ENCODE results near the gene PRKG1.

Gene PRKG1

DNA sequence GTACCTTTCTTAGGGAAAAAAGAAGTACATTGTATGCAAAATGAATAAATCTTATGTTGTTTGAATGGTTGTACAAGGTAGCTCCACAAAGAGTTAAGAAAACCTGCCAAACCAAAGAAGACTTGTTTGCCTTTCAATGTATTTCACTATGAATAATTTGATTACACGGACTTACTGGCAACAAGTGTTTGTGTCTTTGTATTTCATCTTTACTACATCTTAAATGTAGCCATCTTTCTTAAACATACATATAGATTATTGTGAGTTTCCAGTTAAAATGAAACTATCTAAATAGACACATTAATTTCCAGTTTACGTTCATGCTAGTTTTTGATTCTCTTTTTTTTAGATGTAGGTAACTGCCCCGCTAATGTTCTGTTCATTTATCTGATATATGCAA lies 2.8 kb downstream of the PRKG1 start:
- no peak for DNase-seq

DNA sequence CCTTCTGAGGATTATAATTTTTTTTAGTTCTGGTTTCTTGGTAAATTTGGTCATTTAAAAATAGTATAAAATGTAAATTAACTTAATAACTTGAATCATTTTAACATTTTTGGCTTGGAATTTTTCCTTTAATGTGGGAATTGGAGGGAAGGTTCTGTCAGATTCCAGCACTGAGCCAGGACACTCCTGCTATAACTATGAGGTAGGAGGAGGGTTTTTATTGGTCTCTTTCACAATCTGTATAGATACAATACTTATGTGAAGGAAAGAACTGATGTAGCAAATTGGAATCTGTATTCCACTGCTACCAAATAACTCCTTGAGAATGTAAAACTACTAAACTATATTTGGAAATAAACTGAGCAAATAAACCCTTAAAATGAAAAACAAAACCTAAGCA lies 3.2 kb downstream of the PRKG1 start:
- DNase-seq, result no peak

DNA sequence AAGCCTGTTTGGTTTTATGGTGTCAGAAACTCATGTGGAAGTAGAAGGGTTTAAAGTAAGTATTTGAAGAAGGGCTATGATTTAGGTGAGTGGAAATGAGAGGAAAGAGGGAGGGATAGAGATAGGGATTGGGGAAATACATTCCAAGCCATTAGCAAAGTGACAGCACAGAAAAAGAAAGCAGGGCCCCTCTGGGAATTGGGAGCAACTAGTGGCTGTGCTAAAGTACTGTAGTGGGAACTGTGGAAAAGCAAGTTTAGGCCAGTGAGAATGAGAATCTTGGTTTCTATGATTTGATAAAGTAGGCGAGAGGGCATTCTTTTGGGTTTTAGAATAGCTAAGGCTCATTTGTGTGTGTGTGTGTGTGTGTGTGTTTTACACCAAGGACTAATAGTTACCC lies 5.0 kb downstream of the PRKG1 start:
- DNase-seq, result no peak

DNA sequence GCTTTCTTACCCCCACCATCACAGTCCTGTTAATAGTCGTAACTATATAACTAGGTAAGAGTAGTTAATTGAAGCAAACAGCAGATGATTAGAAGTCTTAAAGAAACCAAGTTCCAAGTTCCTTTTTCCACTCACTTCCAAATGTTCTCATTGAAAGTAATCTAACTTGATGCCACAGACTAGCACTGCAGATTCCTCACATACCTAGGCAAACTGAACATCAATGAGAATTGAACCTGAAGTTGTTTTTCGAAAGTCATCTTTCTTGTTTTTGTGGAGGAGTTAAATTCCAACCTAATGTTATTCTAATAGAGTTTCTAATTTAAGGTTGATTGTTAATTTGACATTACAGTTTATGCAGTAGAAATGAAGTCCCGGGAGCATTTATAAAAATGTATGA lies 5.5 kb downstream of the PRKG1 start:
- DNase-seq, result no peak

DNA sequence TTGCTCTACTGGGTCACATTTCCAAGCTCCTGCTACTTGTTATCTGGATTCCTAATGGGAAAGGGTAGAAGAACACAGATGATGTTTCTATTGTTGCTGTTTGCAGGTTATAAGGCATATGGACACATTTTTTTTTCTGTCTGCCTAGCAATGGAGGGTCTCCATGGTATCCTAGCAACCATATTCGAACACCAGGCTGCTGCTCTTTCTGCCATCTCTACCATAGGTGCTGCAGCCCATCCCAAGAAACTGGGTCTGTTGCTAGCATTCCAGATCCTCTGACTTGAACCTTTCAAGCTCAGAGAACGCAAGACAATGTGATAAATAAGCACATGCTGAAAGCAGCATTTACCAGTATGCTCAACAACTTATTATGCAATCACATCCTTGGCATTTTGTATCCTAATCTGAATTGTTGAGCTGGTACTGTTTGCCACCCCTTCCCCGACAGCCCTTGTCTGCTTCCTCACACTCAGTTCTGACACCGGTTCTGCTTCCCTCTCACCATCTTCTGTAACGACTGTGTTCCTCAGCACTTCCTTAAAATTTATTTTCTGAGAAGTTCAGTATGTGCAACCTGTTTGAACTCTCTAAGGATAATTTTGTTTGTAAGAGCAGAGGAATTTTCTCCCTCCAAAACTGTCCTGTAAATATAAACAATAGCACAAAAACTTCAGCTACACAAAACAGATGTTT lies 6.2 kb downstream of the PRKG1 start:
- DNase-seq, result no peak

DNA sequence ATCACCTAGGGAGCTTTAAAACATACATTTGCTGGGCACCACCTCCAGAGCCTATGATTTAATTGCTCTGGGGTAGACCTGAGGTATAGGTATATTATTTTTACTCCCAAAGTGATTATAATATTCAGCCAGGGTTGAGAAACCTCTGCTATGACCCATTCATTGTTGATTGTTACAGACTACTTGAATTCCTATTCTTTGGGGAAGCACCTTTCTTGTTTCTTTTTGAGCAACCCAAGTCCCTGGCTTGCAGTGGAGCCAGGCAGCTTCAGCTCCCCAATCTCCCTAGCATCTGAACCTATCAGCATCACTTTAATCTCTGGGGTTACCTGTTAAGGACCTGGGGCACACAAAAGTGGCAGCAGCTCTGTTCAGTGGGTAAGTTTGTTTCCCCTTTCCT lies 8.6 kb downstream of the PRKG1 start:
- DNase-seq, result no peak

DNA sequence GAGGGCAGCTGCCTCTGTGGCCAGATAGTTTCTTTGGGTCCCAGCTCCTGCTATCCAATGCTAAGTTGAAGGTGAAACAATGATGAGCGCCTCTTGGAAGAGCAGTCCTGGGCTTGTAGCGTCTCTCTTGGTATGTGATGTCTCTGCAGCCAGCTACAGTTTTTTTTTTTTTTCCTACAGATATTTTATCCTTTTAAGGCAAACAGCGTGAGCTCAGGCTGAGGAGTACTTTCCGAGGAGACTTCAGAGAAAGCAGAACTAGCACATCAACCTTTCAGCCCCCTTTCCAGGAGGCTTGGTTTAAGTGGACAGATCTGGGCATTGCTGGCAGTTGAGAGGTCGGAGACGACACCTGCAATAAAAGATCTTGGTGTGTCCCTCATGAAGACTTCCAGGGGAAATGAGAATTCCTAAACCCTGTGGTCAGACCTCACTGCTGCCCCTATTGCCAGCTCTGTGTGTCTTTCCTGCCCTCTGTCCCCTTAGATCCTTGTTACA lies 9.1 kb downstream of the PRKG1 start:
- no peak for DNase-seq

DNA sequence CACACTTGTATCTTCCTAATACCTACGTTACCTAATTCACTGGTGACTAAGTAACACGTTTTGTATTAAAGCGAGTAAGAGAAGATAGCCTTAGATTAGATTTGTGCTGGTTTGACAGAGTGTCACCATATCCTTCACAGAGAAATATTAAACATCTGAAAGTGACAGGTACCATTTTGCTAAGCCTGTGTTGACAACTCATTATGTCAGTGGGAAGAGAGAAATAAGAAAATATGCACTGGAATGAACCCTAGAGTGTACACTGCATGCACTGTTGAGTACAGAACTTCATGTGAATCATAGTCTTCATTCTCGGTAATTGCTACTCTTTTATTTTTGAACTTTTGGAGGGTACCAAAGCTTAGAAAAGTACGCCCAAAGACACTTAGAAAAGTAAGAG lies 10.9 kb downstream of the PRKG1 start:
- no peak for DNase-seq

DNA sequence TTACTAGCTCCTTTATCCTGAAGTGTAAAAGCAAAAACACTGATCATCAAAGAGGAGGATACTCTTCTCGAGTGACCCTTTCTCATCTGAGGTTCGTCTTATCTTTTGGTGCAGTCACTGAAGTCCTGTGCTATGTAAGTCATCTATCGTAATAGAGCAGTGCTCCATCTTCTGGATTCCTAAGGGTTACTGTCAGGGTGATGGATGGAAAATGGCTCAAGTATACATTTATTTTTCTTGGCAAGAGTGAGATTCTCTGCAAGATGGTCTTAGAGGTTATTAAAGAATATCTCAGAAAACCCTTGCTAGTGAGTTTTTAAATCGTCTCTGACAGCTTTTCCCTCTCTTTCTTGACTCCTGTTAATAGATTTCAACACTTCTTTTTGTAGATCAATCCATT lies 12.4 kb downstream of the PRKG1 start:
- no peak for DNase-seq

DNA sequence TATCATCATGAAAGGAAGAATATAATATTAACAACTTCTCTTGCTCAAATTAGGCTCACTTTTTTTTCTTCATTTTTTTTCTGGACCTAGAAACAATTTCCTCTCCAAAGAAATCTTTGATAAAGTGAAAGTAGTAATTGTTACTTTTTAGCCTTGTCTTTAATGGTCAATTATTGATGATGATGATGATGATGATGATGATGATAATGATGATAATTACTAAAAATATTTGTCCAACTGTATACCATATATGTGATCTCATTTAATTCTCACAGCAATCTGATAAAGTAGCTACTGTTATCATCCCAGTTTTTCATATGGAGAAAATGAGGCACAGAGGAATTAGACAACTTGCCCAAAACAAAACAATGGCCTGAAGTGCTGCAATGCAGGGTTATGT lies 12.8 kb downstream of the PRKG1 start:
- DNase-seq, result no peak

DNA sequence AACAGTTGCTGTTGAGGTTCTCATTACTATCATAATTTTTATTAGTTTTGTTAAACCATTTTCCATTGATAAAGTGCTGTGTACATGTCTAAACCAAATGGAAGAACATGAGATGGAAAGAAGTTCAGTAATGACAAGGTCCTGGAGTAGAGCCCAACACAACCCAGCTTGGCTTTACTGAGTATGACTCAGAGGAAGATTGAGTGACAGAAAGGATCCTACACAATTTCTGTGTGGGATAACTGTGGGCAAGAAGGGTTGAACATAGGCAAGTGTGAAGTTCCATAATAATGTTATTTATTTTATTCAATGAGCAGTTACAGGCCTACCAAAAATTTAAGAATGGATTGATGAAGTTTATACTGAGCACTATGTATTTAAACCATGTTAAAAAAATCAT lies 15.9 kb downstream of the PRKG1 start:
- DNase-seq, result no peak

DNA sequence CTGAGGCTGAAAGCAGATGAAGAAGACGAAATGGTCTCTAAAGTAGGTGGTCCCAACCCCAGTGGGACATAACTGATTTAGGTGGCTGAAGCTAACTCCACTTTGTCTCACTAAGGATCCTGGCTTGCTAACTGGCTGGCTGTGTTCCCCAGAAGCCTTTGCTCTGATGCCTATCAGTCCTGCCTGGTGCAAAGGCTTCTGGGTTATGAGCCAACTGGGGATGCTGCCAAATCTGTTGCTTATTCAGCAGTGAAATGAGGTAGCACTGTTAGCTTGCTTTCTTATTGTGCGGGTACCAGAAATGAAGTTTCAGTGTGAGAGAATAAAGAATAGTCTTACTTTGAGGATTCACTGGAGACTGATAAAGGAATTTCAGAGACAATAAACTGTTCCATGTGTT lies 18.1 kb downstream of the PRKG1 start:
- DNase-seq, result no peak

DNA sequence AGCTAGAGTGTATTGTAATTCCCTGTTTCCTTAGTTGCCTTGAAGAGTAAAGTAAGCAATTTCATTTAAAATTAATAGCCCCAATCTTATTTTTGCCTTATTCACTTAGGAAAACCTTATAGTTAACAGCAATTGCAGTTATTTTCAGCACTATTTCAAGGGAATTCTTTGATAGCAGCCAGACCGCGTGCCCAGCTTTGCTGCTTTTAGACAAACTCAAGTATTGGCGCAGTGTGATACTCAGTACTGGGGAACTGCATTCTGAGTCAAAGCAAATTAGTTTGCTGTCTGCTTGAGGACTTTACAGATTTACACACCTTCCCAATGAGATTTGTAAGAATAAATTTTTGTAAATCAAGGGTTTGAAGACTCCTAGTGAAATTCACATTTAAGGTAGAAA lies 21.2 kb downstream of the PRKG1 start:
- DNase-seq, result no peak

DNA sequence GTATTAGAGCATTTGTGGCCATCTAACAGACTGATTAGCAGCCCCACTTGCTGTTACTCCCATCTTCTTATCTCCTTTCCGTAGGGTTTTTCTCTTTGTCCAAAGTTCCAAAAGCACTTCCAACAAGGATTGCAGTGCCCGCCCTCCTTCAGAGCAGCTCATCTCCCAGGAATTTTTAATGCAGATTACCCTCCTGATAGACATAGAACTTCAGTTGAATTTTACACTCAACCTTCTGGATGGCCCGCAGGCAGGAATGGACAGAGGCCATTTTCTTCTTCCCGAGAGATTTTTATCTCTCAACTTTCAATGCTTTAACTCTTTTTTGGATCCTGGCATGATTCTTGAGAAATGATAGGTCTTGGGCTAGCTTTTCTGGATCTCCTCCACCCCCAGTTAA lies 23.3 kb downstream of the PRKG1 start:
- no peak for DNase-seq

DNA sequence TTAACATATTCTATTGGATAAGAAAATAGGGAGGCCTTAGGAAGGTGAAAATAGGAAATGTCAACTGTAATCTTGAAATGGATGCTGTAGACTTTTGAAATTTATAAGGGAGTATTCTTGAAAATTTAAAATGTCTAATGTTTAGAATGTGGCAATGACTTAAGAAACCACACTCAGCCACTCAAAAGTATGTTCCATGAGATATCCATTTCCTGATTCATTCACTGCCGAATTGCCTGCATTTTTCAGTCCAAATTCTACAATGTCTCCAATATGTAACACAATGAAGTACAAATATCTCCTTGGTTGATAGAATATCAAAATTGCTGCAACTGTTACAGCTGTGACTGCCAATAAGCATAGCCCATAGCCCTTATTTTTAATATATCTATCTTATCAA lies 25.9 kb downstream of the PRKG1 start:
- no peak for DNase-seq

DNA sequence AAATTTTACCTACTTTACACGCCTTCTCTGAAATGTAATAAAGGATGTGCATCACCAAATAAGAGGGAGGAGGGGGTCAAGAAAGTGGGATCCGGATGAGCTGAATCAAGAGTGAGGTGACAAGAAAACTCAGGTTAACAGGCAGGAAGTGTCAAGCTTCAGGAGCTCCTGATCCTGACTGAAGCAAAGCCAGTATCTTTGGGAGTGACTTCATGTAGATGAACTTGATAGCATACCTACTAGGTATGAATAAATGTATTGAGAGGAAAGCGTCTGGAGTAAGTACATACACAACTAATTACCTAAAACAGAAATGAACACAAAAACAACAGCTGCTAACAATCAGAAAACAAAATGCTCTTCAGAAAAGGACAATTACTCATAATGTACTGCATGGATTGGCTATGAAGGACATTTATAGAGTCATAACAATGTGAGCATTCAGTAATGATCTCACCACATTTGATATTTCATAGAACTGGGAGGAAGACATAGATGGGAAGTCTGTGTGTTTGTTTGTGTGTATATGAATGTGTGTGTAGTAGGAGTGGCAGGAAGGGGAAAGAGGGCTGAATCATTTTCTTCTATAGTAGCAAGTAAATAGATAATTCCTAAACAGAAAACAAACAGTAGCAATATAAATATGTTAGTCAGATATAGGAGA lies 29.4 kb downstream of the PRKG1 start:
- no peak for DNase-seq

DNA sequence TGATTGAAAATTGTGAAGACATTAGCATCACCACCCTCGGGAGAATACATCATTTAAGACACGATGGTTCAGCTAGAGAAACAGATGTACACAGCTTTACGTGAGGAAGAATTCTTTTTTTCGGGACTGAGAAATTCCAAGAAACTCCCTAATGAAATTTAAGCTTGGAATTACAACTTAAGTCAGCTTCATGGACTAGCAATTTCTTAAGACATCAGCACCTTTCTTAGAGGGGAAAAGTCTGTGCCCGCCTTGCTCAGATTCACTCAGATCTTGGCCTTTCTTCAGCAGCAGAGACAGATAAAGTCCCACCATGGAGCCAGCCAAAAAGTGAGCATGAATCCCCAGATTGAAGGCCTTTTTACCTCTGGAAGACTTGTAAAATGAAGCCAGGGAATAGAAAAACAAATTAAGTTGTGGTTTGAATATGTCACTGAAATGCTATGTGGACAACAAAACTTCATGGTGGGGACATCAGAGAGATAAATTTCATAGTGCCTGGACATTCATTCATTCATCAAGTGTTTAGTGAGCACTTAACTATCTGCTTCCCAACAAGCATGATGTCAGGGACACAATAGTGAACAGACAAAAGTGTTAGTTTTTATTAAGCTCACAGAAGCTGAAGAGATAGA lies 32.1 kb downstream of the PRKG1 start:
- DNase-seq, result no peak

DNA sequence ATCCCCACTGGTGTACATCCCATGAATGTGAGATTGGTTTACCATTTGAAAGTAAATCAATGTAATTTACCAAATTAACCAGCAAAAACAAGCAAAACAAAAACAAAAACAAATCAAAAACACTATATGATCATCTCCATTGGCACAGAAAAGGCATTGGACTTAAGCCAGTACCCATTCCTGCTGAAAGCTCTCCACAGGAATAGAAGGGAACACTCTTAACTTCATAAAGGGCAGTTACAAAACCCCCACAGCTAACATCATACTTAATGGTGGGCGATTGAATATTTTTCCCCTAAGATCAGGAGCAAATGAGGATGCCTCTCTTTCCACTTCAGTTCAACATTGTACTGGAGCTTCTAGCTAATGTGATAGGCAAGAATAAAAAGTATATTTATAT lies 34.1 kb downstream of the PRKG1 start:
- no peak for DNase-seq

DNA sequence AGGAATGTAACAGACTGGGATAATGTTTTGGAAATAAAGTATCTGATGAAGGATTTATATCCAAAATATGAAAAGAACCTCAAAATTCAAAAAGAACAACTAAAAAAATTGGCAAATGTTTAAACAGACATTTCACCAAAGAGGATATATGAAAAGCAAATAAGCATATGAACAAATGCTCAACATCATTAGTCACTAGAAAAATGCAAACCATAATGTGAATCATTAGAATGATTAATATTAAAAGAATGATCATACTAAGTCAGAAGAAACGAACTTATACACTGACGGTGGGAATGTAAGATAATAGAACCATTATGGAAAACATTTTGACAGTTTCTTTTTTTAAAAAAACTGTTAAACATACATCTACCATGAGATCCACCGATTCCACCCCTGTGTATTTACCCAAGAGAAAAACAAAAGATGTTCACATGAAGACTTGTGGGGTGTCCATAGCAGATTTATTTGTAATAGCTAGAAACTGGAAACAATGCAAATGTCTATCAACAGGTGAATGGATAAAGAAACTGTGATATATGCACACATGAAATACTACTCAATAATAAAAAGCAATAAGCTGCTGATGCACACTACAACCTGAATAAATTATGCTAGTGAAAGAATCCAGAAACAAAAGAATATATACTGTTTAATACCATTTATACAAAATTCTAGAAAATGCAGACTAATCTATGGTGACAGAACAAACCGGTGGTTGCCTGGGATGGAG lies 35.7 kb downstream of the PRKG1 start:
- DNase-seq, result no peak

DNA sequence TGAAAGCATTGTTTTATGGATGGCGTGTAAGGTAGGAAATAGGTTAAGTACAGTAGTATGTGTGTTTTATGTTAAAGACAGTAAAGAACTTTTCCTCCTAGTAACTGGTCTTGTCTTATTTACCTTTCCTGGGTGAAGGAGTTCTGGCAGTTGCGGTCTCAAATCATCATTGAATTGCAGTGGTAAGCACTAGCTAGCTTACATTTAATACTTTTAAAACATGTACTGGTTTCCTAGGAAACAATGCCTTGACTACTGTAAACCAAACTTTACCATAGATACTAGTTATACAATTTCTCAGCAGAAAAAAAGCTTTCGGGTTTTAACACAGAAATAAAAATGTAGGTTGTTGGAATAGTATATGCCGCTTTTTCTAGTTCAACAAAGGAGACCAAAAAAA lies 37.7 kb downstream of the PRKG1 start:
- DNase-seq, result no peak

DNA sequence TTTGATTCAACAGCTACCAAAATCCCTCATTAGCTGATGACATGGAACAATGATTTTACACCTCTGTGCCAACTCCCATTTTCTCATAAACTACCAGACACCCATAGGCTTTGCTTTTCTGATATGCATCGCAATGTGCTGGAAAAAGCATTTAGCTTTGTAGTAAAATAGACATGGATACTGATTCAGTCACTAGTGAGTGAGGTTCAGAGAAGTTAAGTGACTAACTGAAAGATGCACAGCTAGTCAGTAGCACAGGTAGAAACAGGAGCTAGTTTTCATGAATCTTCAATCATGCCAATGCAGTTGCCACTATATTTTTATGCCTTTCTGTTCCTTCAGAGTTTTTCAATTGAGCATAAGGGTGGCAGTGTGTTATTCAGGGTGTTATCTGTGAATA lies 38.7 kb downstream of the PRKG1 start:
- DNase-seq, result no peak

DNA sequence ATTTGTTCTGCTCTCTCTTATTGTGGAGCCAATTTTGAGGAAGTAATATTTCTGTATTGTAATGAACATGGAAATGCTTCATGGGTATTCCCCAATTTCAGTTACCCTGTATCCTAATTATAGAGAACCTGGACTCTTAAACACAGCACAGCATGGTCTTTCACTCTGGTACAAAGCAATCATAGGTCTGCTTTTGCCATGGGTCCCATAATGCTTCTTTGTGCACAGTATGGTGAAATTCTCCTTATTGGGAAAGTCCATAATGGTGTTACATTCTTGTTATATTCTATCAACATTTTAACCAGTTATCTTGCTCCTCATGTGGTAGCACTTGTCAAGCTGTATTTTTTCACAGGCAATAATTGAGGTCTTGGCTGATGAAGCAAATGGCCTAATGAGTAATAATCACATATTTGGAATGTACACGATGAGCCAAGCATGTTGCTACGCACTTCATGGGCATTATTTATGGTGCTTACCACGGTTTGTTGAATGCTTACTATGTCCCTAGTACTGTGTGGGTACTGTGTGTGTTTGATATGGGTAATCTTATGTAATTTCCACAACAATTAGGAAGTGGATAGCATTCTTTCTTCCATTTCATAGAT lies 42.9 kb downstream of the PRKG1 start:
- DNase-seq, result no peak

DNA sequence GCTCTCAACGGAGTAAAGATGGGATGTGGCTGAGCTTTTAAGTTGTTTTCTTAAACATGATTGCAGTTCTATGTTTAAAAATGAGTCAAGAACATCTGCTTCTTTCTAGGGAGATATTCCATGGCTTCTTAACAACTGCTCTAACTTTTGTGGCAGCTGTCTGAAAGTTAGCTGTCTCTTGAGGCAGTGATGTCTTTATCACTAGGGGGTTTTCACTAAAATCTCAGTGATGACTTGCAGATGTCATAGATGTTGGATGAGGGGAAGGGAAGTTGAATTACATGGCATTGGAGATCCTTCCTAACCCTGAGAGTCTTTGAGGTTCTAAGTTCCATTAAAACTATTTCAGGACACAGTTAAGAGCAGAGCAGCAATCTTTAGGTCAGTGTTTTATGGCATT lies 43.5 kb downstream of the PRKG1 start:
- DNase-seq, result no peak

Measured in SHP77 treated with DMSO at 0.1 percent for 48 hours (cell line).